HK-2 (cell line): ENCODE results near the gene CLSTN3.

ENCODE experiments used
- DNase-seq: peaks from one replicate; pipeline ENCODE4 v3.0.0-alpha.2; 2018; ENCODE audit not compliant: unreplicated experiment

Gene CLSTN3

GRCh38 chr12:7188562-7189397 is 58.6 kb downstream of the CLSTN3 start:
- peak; percentile 80 for DNase-seq

GRCh38 chr12:7189398-7190267 is 59.5 kb downstream of the CLSTN3 start, which contains the start of gene PEX5:
Gene PEX5, plus strand, starts transcription at chr12:7189686. Its CDS starts 692 bp downstream, at chr12:7190378.
- peak; percentile 83 for DNase-seq

GRCh38 chr12:7190268-7191055 is 60.3 kb downstream of the CLSTN3 start:
- DNase-seq = peak; percentile 23

GRCh38 chr12:7193674-7194073 is 63.5 kb downstream of the CLSTN3 start:
- no peak for DNase-seq

GRCh38 chr12:7197841-7198240 is 67.7 kb downstream of the CLSTN3 start:
- no peak for DNase-seq

GRCh38 chr12:7203109-7203508 is 72.9 kb downstream of the CLSTN3 start:
- no peak for DNase-seq

- no peak for DNase-seq
Observed at GRCh38 chr12:7205091-7205490, 74.9 kb downstream of the CLSTN3 start.

GRCh38 chr12:7206691-7207090 is 76.5 kb downstream of the CLSTN3 start:
- no peak for DNase-seq

GRCh38 chr12:7207866-7208625 is 77.9 kb downstream of the CLSTN3 start:
- DNase-seq = no peak
